DND-41 (cell line): Measurements from ENCODE around the gene DMRT1.

Source experiments
- ATAC-seq: fragments of 200-7000 bp; cut with Tn5 transposase; 3 replicates; pipeline ENCODE4 v1.9.1; 2021; ENCODE audit warnings: low read depth; ENCODE audit not compliant: insufficient read depth
- DNase-seq: peaks from one replicate; pipeline ENCODE4 v3.0.0-alpha.2; 2020
- H2AFZ ChIP-seq: 2 replicates; pipeline ENCODE4 v1.6.0; 2012; ENCODE audit warnings: low read depth, low read length
- H3K27ac ChIP-seq: 2 replicates; pipeline ENCODE4 v1.5.1; 2012; ENCODE audit warnings: low read length, inconsistent platforms
- H3K27me3 ChIP-seq: fragments of 200-600 bp; sonication (generic); 2 replicates; pipeline ENCODE4 v1.6.0; 2012; ENCODE audit warnings: low read length, mild to moderate bottlenecking, inconsistent platforms; ENCODE audit not compliant: insufficient read depth, poor library complexity
- H3K36me3 ChIP-seq: 2 replicates; pipeline ENCODE4 v1.5.1; 2012; ENCODE audit warnings: low read length, inconsistent platforms; ENCODE audit not compliant: insufficient read depth
- H3K4me1 ChIP-seq: 2 replicates; pipeline ENCODE4 v1.5.1; 2012; ENCODE audit warnings: mild to moderate bottlenecking, low read length; ENCODE audit not compliant: insufficient read depth
- H3K4me2 ChIP-seq: 2 replicates; pipeline ENCODE4 v1.6.0; 2012; ENCODE audit warnings: mild to moderate bottlenecking, moderate library complexity, low read length, inconsistent platforms; ENCODE audit not compliant: insufficient read depth
- H3K4me3 ChIP-seq, 2 experiments: fragments of 200-600 bp in 1 of 2; shearing (Covaris generic) in 1 of 2; 2 replicates each; pipeline ENCODE4 v1.5.1; 2012 to 2016; ENCODE audit warnings: inconsistent platforms in 2 of 2, low read length in 2 of 2, mild to moderate bottlenecking in 2 of 2, low read depth in 1 of 2, moderate library complexity in 1 of 2
- H3K79me2 ChIP-seq: 2 replicates; pipeline ENCODE4 v1.6.0; 2012; ENCODE audit warnings: low read length, inconsistent platforms; ENCODE audit not compliant: insufficient read depth
- H3K9ac ChIP-seq: 2 replicates; pipeline ENCODE4 v1.6.0; 2012; ENCODE audit warnings: low read depth, mild to moderate bottlenecking, inconsistent platforms, low read length, moderate library complexity
- H3K9me3 ChIP-seq: 2 replicates; pipeline ENCODE4 v1.5.1; 2012; ENCODE audit warnings: low read length, moderate library complexity, mild to moderate bottlenecking, inconsistent platforms; ENCODE audit not compliant: insufficient read depth, severe bottlenecking
- H4K20me1 ChIP-seq: 2 replicates; pipeline ENCODE4 v1.6.0; 2012; ENCODE audit warnings: low read length; ENCODE audit not compliant: insufficient read depth
- CTCF ChIP-seq: IDR thresholded peaks from 2 replicates; pipeline ENCODE4 v1.5.1; 2012; ENCODE audit warnings: borderline replicate concordance, low read length, moderate library complexity, mild to moderate bottlenecking; ENCODE audit not compliant: poor library complexity, severe bottlenecking; ENCODE audit errors: extremely low read depth
- EZH2 ChIP-seq: IDR thresholded peaks from 3 replicates; pipeline ENCODE4 v1.6.1; 2012; ENCODE audit warnings: borderline replicate concordance, low read depth, mild to moderate bottlenecking, moderate library complexity, low read length, inconsistent platforms; ENCODE audit not compliant: severe bottlenecking

DMRT1 gene

GRCh38 chr9:972501-973294 lies 131.2 kb downstream of the DMRT1 start:
- no peaks in the 10 kb centered on the region for H3K4me1 ChIP-seq
- H3K36me3 ChIP-seq: no peaks in the 10 kb centered on the region
- no peak overlapping the region for H3K27ac ChIP-seq
- H3K9me3 ChIP-seq: no peaks in the 10 kb centered on the region
- H4K20me1 ChIP-seq: no peaks in the 10 kb centered on the region
- DNase-seq (no peak), ATAC-seq (no peak)
- TF ChIP-seq EZH2 (no peak), CTCF (no peak)
- no peak overlapping the region for H3K4me3 ChIP-seq
- H2AFZ ChIP-seq: no peak overlapping the region
- no peaks in the 10 kb centered on the region for H3K27me3 ChIP-seq
- no peaks in the 10 kb centered on the region for H3K79me2 ChIP-seq
- no peak overlapping the region for H3K9ac ChIP-seq
- no peak overlapping the region for H3K4me2 ChIP-seq

- Histone ChIP-seq H4K20me1 (no peaks in the 10 kb centered on the region), H3K27ac (no peak overlapping the region), H3K4me3 (no peak overlapping the region), H3K36me3 (no peaks in the 10 kb centered on the region), H3K9ac (no peak overlapping the region), H3K9me3 (no peaks in the 10 kb centered on the region), H2AFZ (no peak overlapping the region), H3K4me1 (no peaks in the 10 kb centered on the region), H3K27me3 (peaks cover 2% of the 10 kb centered on the region), H3K79me2 (no peaks in the 10 kb centered on the region), H3K4me2 (no peak overlapping the region)
- ATAC-seq: no peak
- DNase-seq: no peak
- TF ChIP-seq EZH2: no peak
Observed at GRCh38 chr9:973295-973834, 131.9 kb downstream of the DMRT1 start.

- no peaks in the 10 kb centered on the region for H3K36me3 ChIP-seq
- H3K4me3 ChIP-seq: no peak overlapping the region
- H3K27ac ChIP-seq: no peak overlapping the region
- no peak overlapping the region for H3K4me2 ChIP-seq
- H3K79me2 ChIP-seq: no peaks in the 10 kb centered on the region
- H3K27me3 ChIP-seq: peaks cover 4% of the 10 kb centered on the region
- H3K9ac ChIP-seq: no peak overlapping the region
- ATAC-seq (no peak), DNase-seq (no peak)
- H2AFZ ChIP-seq: no peak overlapping the region
- H3K9me3 ChIP-seq: no peaks in the 10 kb centered on the region
- no peak for TF ChIP-seq CTCF
- TF ChIP-seq EZH2: no peak
- no peaks in the 10 kb centered on the region for H4K20me1 ChIP-seq
- no peaks in the 10 kb centered on the region for H3K4me1 ChIP-seq
Observed at GRCh38 chr9:974031-974995, 132.8 kb downstream of the DMRT1 start.
